ENCODE results near the gene SNAI3.
A peak's percentile ranks its signal among the peaks of the same experiment; 100 is the strongest.

Gene SNAI3

DNA sequence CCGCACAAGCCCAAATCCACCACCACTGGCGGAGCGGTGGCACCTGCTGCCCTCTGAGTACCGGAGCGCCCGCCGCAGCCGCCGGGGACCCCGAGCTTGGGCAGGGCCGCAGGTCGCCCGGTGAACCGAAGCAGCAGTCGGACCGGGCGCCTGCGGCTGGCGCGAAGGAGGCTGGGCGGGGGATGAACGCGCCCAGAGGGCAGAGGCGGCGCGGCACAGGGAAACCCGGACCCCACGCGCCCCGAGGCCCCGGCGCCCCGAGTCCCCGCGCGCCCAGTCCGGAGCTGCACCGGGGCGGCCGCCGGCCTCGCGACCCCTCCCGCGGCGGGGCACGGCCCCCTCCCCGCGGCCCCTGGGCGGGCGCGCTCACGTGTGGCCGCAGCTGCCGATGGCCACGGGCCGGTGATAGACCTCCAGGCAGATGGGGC is 19.5 kb upstream of the SNAI3 start:
- DNase-seq (ENCODE audit: low read depth), result no peak

DNA sequence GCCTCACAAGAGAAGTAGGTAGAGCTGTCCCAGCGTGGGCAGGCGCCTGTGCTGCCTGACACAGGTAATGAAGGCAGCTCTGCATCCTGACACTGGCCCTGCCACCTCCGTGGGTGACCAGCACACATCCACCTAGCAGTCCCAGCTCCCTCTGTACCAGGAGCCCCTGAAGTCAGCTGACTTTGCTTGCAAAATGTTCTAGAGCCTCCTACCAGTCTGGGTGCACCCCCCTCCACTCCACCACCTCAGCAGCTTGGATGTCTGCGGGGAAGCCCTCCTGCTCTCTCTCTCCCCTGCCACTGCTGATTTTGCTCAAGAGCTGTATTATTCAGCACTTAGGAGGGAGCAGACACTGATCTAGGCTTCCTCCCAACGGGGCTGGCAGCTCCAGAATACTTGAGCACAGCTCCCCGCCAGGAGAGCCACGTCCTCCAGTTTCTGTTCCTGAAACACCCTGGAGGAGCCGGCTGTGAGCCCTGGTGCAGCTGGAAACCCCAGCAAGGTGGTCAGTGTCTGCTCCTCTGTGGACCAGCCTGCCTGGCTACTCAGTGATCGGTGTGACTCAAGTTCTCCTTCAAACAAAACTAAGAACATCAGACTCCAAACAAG is 18.9 kb upstream of the SNAI3 start:
- peak; percentile 42 for DNase-seq (ENCODE audit: low read depth)

DNA sequence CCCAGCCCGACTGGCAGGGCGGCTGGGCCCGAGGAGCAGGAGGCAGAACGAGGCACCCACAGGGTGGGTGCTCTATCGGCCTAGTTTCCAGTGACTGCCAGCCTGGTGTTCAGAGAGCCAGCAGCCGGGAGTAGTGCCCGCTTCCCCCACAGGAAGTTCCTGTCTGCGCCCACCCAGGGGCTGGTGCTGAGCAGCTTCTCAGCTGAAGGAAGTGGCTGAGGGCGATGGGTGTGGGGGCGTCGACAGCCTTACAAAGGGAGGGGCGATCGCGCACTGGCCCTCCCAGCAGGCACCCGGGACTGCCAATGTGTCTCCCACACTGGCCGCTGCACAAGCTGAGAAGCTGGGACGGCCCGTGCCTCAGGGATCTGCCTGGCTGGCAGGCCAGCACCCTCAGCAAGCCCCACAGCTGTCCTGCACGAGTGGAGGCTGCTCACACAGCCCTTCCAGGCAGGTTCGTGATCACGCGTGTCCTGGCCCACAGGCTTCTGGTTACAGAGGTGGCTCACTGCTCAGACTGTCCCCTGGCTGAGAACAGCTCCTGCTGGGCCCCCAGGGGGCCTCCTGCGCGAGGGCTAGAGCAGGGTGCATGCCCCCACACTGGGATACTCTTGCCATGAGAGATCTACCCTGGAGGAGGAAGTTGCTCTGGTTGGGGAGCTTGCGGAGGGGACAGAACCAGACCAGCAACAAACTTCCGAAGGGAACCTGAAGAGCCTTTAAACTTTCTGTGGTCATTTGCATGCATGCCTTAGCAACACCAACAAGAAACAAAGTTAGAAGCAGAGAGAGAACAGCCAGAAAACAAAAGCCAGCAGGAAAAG is 17.4 kb upstream of the SNAI3 start:
- peak; percentile 42 for DNase-seq (ENCODE audit: low read depth)

DNA sequence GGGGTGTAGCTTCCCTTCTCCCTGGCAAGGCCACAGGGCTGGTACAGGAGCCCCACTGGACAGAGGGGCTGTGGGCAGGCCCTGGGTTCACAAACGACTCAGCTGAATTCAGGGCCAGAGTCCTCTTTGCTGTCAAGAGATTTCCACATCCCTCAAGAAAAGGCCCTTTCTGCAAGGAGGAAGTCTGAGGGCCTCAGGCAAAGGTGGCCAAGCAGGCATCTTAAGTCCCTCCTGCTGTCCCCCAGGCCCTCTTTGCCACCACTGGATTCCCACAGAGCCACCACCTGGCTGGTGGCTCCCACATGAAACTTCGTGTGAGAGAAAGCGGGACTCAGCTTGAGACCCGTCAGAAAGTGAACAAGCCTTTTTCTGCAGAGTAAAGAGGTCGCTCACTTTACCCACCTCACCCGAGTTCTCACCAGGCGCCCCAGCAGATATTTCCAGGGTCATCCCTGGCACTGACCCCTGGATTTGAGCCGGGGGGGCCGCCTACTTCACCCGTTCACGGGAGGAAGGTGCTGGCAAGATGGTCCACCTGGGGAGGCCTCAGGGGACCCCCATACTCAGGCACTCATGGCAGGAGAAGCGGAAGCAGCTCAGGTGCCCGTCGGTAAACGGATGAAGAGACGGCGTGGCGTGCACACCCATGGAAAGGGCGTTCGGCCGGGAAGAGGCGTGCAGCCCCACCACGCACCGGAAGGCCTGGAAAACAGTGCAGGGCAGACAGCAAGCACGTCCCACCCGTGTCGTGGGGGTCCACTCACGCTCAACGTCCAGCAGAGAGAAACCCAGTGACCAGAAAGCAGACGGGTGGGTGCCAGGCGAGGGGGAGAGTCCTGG is 16.3 kb upstream of the SNAI3 start:
- no peak for DNase-seq (ENCODE audit: low read depth)

DNA sequence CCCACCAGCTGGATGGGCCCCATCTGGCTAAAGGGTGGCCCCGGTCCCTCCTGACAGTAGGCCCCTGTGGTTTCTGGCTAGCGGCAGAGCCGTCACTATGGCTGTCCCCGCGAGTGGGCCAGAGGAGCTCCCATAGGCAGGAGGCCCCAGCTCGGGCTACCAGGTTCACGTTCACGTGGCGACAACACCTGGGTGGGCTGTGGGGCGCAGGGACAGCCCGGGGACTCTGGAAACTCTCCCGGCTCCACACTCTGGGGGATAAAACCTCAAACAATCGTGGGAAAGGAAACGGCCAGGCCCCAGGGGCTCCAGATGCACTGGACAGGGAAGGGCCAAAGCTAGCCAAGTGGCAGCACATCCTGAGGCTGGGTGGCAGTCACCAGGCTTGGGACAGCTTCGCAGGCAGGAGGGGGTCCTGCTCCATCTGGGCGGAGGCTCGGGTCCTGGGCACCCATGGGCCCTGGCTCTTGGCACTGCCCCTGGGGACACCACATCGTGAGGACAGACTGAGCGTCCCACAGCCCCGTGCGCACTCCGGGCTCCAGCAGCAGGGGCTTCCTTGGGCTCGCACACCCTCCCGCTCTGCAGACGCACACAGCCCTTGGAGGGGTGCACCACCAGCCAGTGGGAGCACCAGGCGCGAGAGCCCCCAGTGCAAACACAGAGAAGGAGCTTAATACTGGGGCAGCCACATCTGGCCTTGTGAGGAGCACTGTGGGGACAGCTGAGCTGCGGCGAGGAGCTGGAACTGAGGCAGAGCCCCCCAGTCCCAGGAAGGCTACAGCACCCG is 15.5 kb upstream of the SNAI3 start:
- no peak for DNase-seq (ENCODE audit: low read depth)

DNA sequence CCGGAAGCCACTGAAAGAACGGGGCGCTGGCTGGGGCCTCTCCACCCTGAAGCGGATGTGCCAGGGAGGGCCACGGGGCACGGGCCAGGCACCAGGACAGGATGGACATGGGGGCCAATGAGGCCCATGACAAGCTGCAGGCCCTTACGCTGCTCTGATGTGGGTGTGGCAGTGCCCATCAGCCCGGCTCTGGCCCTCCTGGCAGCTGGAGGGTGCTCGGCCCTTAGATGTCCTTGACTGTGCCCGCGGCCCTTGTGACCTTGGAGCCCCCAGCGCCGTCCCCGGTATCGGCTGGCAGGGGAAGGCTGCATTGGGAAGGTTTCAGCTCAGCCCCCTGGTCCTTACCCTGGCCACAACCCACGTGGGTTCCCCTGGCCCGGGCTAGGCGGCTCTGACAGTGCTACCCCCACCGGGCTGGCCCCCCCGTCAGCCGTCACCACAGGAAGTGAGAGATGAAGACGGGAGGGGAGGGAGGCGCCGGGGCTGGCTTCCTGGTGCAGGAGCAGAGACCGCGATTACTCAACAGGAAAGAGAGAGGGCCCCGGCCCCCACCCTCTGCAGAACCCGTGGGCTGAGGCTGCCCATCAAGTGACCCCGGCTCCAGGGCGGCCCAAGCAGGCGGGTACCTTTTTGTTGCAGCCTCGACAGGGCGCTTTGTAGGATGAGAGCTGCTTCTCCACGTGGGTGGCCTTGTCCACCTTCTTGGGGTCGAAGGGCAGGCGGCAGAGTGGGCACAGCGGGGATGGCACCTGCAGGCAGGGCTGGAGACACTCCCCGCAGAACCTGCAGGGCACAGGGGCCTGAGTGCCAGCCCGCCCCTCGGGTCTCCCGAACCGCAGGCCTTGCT is 14.6 kb upstream of the SNAI3 start:
- DNase-seq (ENCODE audit: low read depth), result peak; percentile 95

DNA sequence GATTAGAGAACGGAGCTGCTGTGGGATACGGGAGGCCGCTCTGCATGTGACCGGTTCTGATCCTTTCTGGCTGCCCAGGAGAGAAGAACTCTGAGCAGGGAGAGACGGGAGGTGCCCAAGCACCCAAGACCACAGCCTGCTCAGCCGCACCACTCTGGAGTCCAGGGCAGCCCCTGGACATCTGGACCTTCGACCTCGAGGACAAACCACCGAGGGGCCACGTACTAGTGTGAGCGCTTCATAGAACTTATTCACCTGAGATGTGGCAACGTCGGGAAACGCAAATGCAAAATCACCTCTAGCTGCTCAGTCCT is 14.0 kb upstream of the SNAI3 start:
- DNase-seq (ENCODE audit: low read depth), result no peak

DNA sequence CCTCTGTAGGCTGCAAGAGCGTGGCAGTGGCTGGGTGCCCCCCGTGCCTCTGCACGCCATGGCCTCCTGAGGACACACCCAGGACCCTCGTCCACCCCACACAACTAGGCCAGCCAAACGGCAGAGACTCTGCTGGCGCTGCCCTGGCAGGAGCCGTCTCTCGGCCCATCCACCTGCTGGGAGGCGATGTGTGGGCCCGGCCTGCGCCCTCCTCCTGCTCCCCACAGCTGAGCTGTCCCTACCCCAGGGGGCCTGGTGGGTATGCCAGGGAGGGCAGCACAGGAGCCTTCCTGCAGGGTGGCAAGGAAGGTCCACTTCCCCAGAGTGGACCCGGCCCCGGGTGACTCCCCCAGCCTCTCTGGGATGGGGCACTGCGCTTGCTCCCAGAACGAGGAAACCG is 12.9 kb upstream of the SNAI3 start:
- no peak for DNase-seq (ENCODE audit: low read depth)

DNA sequence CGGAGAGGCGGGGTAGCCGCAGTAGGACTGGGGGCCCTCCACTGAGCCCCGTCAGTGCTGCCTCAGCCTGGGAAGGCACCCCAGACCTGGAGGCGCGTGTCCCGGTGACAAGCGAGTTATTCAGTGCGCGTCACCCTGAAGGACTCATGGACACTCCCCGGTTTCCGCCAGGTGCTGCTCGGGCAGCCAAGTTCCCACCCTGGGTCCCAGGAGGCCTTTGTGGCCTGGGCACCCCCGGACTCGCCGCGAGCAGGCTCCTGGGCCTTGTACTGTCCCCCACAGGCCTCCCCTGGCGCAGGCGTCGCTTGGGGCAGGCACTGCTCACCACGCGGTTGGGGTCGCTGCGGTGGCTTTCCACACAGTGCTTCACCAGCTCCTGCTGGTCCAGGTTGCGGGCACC is 12.3 kb upstream of the SNAI3 start:
- DNase-seq (ENCODE audit: low read depth), result no peak

DNA sequence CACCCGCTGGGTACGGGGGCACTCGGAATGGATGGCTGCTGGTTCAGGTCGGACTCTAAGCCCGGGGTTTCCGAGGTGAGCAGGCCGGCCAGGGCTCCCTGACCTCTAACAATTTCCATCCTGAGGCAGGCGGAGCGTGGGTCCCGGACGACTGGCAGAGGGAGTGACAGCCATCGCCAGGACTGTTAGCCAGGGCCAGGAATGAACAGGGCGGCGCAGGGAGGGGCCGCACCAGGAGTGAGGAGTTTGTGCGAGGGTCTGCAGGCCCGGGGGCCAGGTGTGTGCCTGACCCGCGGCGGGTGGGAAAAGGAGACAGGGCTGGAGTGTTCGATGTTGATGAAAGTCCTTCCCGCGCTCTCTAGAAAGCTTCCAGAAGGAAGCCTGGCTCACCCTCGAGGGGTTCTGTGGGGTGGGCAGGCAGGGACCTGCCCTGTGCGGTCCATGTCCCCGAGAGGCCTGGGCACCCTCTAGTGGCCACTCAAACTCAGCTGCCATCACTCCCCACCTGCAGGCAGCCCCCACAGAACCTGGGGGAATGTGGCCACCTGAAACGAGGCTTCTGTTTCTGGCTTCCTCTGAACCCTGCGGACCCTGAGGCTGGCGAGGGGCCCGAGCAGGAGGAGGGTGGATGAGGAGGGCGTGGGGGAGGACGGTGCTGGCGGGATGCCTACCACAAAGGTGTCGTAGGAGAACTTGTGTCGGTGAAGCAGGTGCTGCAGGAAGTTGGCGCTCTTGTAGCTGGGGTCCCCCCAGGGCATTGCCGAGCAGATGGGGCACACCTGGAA is 11.7 kb upstream of the SNAI3 start:
- DNase-seq (ENCODE audit: low read depth), result no peak

DNA sequence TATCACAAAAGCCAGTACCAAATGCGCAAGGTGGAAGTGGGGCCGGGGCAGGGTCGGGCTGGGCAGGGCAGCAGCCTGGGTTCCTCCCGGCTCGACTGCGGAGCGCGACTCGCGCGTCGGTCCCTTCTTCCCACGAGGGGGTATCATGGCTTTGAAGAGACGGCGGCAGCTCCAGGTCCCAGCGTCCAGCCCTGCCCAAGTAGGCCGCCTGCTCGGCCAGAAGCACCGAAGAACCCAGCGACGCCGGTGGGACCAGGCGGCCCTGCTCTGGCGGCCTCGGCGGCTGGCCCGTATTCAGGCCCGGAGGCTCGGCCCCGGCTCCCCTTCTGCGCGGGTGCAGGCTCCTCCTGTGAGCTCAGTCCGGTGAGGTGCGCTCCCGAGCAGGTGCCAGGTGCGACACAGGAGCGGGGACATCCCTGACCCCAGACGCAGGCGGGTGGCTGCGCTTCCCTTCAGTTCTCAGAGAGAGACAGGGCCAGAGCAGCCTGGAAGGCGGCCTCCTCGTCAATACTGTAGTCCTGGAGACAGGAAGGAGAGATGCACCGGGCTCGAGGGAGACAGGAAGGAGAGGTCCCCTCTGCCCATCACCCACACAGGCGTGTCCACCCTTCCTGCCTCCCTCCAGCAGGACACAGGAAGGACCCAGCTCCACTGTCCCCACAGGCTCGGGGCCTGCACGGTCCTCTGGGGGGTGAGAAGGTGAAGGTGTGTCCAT is 11.0 kb upstream of the SNAI3 start:
- DNase-seq (ENCODE audit: low read depth), result no peak

DNA sequence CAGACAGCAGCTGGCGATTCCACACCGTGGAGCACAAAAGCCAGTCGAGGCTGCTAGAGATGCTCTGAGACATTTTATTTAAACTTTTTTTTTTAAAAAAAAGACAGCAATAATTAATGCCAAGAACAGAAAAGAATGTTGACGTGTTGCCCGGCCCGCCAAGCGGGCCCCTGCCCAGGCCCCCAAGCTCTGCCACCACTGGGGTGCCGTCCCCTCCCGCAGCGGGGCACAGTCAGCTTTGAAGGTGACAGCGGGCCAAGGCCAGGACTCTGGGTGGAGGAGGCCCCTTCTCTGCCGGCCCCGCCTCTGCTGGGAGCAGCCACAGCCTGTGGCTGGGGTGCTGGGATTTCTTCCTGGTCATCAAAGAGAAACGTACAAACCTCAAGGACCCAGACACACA is 10.1 kb upstream of the SNAI3 start:
- no peak for DNase-seq (ENCODE audit: low read depth)

DNA sequence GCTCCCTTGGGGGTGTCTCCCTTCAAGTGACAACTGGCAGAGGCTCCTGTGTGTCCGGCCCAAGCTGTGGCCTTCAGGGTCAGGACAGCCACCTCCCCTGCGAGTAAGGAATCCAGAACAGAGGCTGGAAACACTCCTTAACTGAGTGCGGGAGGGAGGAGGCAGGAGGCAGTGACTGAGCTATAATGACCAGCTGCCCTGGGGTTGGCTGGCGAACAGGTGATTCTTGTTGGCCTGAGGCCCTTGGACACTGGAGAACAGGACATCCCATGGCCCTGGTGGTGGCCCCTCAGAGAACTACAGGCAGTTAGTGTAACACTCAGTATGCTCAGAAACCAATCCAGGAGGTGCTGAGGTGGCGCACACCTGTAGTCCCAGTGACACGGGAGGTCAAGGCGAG is 9.4 kb upstream of the SNAI3 start:
- no peak for DNase-seq (ENCODE audit: low read depth)

DNA sequence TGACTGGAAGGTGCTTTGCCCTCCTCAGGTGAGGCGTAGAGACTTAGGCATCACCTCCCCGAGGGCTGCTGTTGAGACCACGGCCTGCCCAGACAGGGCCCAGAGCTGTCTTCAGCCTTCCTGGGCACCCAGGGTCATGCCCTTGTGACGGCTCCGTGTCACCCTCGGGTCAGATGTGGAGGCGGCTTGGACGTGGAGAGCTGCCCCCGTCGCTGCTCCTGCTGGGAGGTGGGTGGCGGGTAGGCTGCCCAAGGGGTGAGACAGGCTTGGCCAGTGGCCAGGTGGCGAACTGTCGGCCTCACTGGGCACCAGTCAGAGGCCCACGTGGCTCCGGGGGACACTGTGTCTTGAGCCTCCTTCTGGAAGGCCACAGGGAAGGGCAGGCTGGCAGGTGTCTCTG is 8.9 kb upstream of the SNAI3 start:
- DNase-seq (ENCODE audit: low read depth), result no peak

DNA sequence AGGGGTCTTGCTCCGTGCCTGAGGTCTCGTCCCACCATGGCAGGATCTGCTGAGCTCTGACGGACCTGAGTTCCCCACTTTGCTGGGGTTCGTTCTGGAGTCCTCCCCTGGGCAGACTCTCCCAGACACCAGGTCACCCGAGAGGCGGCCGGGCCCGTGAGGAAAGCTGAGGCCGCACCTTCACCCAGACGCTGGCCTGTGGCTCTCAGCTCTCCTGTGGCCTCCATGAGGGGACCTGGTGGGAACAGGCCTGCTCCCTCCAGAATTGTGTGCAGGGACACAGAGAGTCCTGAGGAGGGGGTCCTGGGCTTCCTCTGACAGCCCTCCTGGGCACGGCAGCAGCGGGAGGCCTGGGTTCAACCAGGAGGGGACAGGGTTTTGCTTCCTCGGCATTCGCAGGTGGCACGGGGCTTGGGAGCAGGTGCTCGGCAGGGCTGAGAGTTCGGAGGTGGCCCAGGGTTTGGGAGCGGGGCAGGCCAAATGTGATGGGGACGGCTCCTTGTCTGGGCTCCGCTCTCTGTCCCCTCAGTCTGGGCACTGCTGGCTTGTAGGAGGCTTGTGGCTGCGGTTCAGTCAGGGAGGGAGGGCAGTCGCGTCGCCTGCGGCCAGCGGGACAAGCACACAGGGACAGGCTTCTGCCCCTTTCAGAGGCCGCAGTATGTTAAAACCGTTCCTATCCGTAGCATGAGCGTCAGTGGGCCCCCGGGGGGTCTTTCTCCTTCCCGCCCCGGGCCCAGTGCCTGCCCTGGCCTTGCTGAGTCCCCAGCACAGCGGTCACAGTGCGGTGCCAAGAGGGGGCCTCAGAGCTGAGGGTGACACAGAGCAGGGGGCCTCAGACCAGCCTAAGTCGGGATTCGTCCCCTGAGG is 8.1 kb upstream of the SNAI3 start:
- no peak for DNase-seq (ENCODE audit: low read depth)

DNA sequence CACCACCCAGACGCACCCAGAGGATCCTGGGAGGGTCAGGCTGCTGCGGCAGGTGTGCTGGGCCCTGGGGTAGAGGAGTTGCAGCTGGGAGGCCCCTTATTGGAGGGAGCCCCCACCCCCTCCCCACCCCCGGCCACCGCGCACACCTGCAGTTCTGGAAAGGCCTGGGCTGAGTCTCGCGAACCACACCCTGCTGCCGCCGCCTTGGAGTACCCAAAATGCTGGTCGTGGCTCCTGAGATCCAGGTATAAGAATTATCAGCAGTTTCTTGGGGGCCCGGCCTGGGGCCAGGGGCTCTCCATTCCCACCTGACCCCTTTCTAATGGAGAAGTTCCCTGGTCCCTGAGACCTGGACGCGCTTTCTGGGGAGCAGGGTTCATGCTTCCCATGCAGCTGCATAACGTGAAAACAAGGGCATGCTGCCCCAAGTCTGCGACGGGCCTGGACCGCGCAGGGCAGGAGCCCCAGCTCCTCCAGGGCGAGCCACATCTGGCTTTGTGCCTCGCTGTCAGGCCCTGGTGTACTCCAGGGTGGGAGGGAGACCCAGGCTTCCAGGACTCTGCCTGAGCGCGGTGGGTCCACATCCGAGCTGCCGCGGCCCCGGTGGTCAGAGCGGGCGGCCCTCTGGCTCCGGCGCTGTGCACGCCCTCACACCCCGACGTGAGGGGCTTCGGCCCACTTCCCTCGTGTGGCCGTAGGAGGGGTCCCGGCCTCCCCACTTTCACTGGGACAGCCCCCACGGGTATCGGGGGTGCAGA is 7.3 kb upstream of the SNAI3 start:
- DNase-seq (ENCODE audit: low read depth), result no peak

DNA sequence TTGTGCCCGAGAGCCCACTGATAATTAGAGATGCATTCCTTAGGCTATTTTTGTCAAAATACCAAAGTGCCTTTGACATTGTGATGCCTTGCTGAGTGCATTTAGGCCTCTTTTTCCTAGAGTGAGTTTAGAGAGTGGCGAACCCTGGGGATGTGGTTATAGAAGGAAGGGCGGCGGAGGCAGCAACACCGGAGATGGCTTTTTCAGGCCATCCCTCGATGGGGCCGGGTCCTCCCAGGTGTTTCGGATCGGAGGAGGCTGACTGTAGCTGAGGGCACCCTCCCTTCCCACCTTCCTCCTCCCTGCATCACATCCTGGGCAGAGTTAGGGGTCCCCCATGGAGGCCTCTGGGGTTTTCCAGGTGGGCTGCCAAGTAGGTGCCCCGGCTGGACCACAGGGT is 6.6 kb upstream of the SNAI3 start:
- no peak for DNase-seq (ENCODE audit: low read depth)

DNA sequence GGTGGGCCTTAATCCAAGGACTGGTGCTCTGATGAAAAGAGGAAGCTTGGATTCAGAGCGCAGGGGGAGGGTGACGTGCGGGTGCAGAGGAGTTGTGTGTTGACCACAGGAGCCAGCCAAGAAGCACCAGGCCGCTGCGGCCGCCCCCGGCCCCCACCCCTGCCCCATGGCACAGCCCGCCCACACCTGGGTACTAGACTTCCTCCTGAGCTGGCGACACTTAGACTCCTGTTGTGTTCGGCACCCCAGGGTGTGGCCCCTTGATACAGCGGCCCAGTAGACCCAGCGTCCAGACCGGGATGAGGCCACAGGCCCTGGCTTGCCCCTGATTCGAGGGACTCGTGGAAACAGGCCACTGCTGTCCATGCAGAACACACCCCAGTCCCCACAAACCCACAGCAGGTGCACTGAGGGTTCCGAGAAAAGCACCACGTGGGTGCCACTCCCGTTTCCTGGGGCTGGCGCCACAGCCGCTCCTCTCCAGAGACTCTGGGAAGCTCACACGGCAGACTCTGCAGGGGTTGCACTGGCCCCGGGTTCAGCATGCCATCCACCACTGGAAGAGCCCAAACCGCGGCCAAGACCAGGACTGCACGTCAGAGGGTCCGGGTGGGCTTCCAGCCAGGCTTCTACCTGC is 5.7 kb upstream of the SNAI3 start:
- no peak for DNase-seq (ENCODE audit: low read depth)

All from T follicular helper cell (primary cell).